AG09319 (cell line): ENCODE data around the gene DLL1.

Experiments used
- DNase-seq: peaks from one replicate; pipeline ENCODE4 v3.0.0-alpha.2; 2010; ENCODE audit warnings: low read depth; ENCODE audit errors: extremely low read depth
- CTCF ChIP-seq: IDR thresholded peaks from 2 replicates; pipeline ENCODE4 v1.5.1; 2011; ENCODE audit warnings: low read depth, mild to moderate bottlenecking, inconsistent platforms, low read length, moderate library complexity

Gene DLL1

GRCh38 chr6:170257376-170257775 lies 33.5 kb downstream of the DLL1 start:
- DNase-seq = no peak
- no peak for TF ChIP-seq CTCF

DNA sequence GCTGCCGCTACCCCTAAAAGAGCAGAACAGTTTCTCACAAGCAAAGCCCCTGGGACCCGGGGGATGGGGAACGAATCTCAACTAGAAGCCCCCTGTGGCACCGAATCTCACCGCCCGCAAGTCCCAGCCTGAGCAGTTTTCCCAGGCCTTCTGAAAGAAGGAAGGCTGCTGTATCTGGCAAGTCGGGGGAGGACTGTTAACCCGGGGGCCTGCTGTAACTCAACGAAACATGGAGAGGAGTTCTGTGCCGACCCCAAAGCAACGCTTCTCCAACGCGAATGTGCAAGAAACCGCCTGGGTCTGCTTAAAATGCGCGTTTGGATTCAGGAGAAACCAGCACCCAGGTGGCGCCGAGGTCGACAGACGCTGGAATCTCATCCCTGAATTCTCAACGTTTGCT lies 34.2 kb downstream of the DLL1 start:
- TF ChIP-seq CTCF = no peak
- DNase-seq = no peak

- no peak for TF ChIP-seq CTCF
- no peak for DNase-seq
Observed at GRCh38 chr6:170255426-170256125, 35.3 kb downstream of the DLL1 start.

DNA sequence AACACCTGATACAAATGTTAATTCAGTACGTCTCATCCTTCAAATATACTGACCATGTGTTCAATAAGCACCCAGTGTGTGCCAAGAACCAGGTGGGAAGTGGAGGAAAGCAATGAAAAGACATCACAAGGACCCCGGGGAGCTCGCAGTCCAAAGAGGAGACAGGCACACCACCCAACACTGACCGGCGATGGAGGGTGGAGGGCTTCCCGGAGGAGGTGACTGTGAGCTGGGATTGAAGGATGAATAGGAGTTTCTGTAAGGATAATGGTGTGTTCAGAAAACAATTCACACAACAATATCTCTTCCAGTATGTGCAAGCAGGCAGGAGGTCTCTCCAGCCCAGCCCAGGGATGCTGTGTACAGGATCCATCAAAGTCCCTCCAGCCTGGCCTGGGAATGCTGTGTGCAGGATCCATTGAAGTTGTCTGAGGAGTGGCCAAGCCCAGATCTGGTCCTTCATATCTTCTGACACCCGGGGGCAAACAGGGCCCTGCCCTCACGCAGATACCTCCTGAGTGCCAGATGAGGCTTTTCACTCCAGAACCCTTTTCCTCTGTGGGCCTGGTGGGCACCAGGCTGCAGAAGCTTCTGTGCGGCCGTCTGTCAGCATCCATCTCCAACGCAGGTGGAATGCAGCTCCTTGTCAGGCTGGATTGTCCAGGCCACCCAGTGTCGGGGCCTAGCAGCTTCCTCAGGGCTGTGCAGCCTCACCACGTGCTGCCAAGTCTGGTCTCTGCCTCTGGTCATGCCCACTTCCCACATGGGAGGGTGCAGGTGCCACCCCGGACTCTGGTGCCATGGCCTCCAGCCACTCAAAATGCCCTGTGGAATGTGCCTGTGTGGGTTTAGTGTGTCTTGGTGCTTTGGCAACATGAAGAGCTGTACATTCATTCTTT lies 36.3 kb downstream of the DLL1 start:
- TF ChIP-seq CTCF = no peak

GRCh38 chr6:170253910-170254269 lies 37.0 kb downstream of the DLL1 start:
- TF ChIP-seq CTCF = no peak
- no peak for DNase-seq

More for the DNA sequence above, 36.3 kb downstream of the DLL1 start:
- DNase-seq = no peak

- DNase-seq = no peak
- no peak for TF ChIP-seq CTCF
Observed at GRCh38 chr6:170253226-170253909, 37.5 kb downstream of the DLL1 start.
